NCI-H146 treated with DMSO at 0.1 percent for 48 hours (cell line): Measurements from ENCODE around the gene RPAP2.
"Not testable (repeated sequence)": the region's sequence is repeated elsewhere in the genome, so short reads cannot be mapped to it uniquely, and the experiment has no call there.

ENCODE experiments used
- DNase-seq: peaks from one replicate; lab custom pipeline; 2025; ENCODE audit not compliant: unreplicated experiment; lab: John Stamatoyannopoulos, UW

Gene RPAP2

GRCh38 chr1:92323473-92324453 lies 24.9 kb downstream of the RPAP2 start:
- DNase-seq, result no peak

- DNase-seq, result peak; percentile 6
Observed at GRCh38 chr1:92324784-92325183, 25.9 kb downstream of the RPAP2 start.

GRCh38 chr1:92326681-92327080 lies 27.8 kb downstream of the RPAP2 start:
- DNase-seq, result no peak

- DNase-seq, result no peak
Observed at GRCh38 chr1:92327794-92328193, 28.9 kb downstream of the RPAP2 start.

GRCh38 chr1:92329347-92330129 lies 30.7 kb downstream of the RPAP2 start:
- no peak for DNase-seq

- no peak for DNase-seq
Observed at GRCh38 chr1:92333668-92334067, 34.8 kb downstream of the RPAP2 start.

- no peak for DNase-seq
Observed at GRCh38 chr1:92340154-92340553, 41.3 kb downstream of the RPAP2 start.

GRCh38 chr1:92342401-92342800 lies 43.5 kb downstream of the RPAP2 start:
- DNase-seq, result no peak

- no peak for DNase-seq
Observed at GRCh38 chr1:92343061-92343460, 44.2 kb downstream of the RPAP2 start.

GRCh38 chr1:92346866-92347640 lies 48.2 kb downstream of the RPAP2 start:
- DNase-seq, result no peak

- DNase-seq, result no peak
Observed at GRCh38 chr1:92352856-92353255, 54.0 kb downstream of the RPAP2 start.

GRCh38 chr1:92354259-92354658 lies 55.4 kb downstream of the RPAP2 start:
- no peak for DNase-seq

GRCh38 chr1:92356956-92357355 lies 58.1 kb downstream of the RPAP2 start:
- DNase-seq, result no peak

GRCh38 chr1:92359382-92359781 lies 60.5 kb downstream of the RPAP2 start:
- not testable (repeated sequence) for DNase-seq

- no peak for DNase-seq
Observed at GRCh38 chr1:92359986-92360385, 61.1 kb downstream of the RPAP2 start.

GRCh38 chr1:92362970-92363369 lies 64.1 kb downstream of the RPAP2 start:
- DNase-seq, result no peak

- no peak for DNase-seq
Observed at GRCh38 chr1:92363401-92363800, 64.5 kb downstream of the RPAP2 start.

GRCh38 chr1:92365378-92366039 lies 66.7 kb downstream of the RPAP2 start:
- DNase-seq, result no peak

- no peak for DNase-seq
Observed at GRCh38 chr1:92366040-92366395, 67.2 kb downstream of the RPAP2 start.

GRCh38 chr1:92367496-92367895 lies 68.6 kb downstream of the RPAP2 start:
- DNase-seq, result no peak

- DNase-seq, result no peak
Observed at GRCh38 chr1:92372164-92372563, 73.3 kb downstream of the RPAP2 start.
